Activated CD8-positive, alpha-beta T cell treated with anti-CD3 and anti-CD28 coated beads for 36 hours (primary cell): Measurements from ENCODE around the gene CMKLR1. TPM values are rescaled to one million over a fixed set of nuclear protein-coding genes. Genes with fewer than 3 reads are reported as not detected.

Experiments
- ATAC-seq: fragments of 200-7000 bp; cut with Tn5 transposase; one replicate; pipeline ENCODE4 v1.10.0; 2021; ENCODE audit warnings: mild to moderate bottlenecking, moderate library complexity
- CTCF ChIA-PET: fragments of 350-600 bp; sonication (Branson Sonifier 250); formaldehyde crosslinking; loops from one replicate; lab custom pipeline; 2021; ENCODE audit warnings: antibody characterized with exemption; lab: Charles Lee
- POLR2A ChIA-PET: fragments of 350-600 bp; sonication (Branson Sonifier 250); formaldehyde crosslinking; loops from one replicate; lab custom pipeline; 2021; ENCODE audit warnings: antibody characterized with exemption; lab: Charles Lee
- DNase-seq: peaks from one replicate; pipeline ENCODE4 v3.0.0-alpha.2; 2020
- H3K27ac Mint-ChIP-seq: one replicate; pipeline ENCODE4 v1.8.0; 2021; ENCODE audit warnings: mild to moderate bottlenecking, mixed read lengths
- H3K27me3 Mint-ChIP-seq: one replicate; pipeline ENCODE4 v1.8.0; 2021; ENCODE audit warnings: mixed read lengths
- H3K36me3 Mint-ChIP-seq: one replicate; pipeline ENCODE4 v1.8.0; 2021; ENCODE audit warnings: low read depth, mixed read lengths
- H3K4me1 Mint-ChIP-seq: one replicate; pipeline ENCODE4 v1.8.0; 2021; ENCODE audit warnings: low read depth, mixed read lengths
- H3K4me3 Mint-ChIP-seq: one replicate; pipeline ENCODE4 v1.8.0; 2021; ENCODE audit warnings: mild to moderate bottlenecking, moderate library complexity, mixed read lengths
- H3K9me3 Mint-ChIP-seq: one replicate; pipeline ENCODE4 v1.8.0; 2021; ENCODE audit warnings: mixed read lengths
- intact Hi-C: fragments of 100-400 bp; cut with micrococcal nuclease; formaldehyde crosslinking; loops from one replicate; pipeline ENCODE4 v1.10.0; 2022
- total RNA-seq, 2 experiments: library from RNA; stranded (reverse); gene quantifications; one replicate each; pipeline ENCODE4 v1.2.3, GENCODE V29; 2021
- TF ChIP-seq, protein P1 (sequence below): fragments of 200-600 bp; IDR thresholded peaks from one replicate; pipeline ENCODE4 v1.8.0; 2022; ENCODE audit warnings: antibody characterized with exemption, mild to moderate bottlenecking

The CMKLR1 gene
- total RNA-seq, 2 experiments from 2014 or later = not detected

DNA sequence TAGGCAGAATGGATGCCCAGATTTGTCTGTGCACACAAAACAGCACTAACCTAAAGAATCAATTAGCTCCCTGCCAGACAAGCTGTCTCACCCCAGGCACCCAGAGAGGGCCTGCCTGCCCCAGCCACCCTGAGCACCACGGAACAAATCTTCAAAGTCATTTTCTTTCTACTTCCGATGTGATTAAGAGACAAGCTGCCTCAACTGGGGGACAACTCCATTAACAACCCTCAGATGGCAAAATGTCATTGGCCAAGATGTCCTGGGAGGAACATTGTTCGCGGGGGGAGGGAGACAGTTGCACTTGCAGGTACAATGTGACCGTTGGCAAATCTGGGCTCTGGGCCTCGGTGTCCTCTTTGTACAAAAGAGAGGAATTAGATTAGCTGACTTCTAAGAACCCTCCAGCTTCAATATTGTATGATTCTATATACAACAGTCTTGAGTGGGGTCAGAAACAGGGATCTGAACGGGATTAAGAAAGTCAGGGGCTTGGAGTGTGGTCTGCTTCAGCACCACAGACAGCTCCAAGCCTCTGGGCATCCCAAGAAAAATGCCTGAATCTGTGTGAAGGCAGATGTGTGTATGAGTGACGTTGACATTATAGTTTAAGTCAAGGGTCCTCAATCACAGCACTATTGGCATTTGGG lies 42.8 kb upstream of the CMKLR1 start:
- ChIA-PET CTCF (interaction anchor here (0.6 to 1.2 kb wide), 2 partner anchors 72 to 123 kb away, joined by 3 to 4 read pairs; no protein-coding TSS in a partner anchor), POLR2A (no interaction called here)
- ATAC-seq = no peak

DNA sequence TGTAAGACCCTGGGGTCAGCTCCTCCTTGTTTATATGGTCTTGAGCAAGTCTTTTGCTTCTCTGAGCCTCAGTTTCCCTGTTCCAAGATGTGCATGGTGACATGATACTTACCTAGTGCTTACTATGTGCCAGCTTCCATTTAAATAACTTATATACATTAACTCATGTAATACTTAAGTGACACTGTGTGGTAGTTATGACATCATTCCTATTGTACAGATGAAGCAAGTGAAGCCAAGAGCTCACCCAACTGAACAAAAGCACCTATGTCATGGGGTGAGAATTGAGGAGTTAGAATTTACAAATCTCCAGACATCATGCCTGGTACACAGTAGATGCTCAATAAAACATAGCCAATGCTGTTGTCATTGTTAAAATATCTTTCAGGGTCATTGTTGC lies 41.3 kb upstream of the CMKLR1 start:
- intact Hi-C loops = no loop called here
- CTCF ChIA-PET = no interaction called here
- Mint-ChIP-seq H3K9me3 (peaks cover 22% of the 10 kb centered on the region), H3K27me3 (peaks cover 3% of the 10 kb centered on the region), H3K27ac (no peak overlapping the region), H3K4me3 (no peak overlapping the region), H3K36me3 (no peaks in the 10 kb centered on the region), H3K4me1 (no peaks in the 10 kb centered on the region)
- ATAC-seq (no peak), DNase-seq (no peak)
- POLR2A ChIA-PET = no interaction called here
- TF ChIP-seq, protein P1, sequence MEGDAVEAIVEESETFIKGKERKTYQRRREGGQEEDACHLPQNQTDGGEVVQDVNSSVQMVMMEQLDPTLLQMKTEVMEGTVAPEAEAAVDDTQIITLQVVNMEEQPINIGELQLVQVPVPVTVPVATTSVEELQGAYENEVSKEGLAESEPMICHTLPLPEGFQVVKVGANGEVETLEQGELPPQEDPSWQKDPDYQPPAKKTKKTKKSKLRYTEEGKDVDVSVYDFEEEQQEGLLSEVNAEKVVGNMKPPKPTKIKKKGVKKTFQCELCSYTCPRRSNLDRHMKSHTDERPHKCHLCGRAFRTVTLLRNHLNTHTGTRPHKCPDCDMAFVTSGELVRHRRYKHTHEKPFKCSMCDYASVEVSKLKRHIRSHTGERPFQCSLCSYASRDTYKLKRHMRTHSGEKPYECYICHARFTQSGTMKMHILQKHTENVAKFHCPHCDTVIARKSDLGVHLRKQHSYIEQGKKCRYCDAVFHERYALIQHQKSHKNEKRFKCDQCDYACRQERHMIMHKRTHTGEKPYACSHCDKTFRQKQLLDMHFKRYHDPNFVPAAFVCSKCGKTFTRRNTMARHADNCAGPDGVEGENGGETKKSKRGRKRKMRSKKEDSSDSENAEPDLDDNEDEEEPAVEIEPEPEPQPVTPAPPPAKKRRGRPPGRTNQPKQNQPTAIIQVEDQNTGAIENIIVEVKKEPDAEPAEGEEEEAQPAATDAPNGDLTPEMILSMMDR = no peak

More for the DNA sequence above, 42.8 kb upstream of the CMKLR1 start:
- peaks cover 6% of the 10 kb centered on the region for H3K27me3 Mint-ChIP-seq
- TF ChIP-seq, protein P1 = no peak
- H3K9me3 Mint-ChIP-seq = peaks cover 13% of the 10 kb centered on the region
- no peaks in the 10 kb centered on the region for H3K4me1 Mint-ChIP-seq
- intact Hi-C loops = no loop called here
- H3K36me3 Mint-ChIP-seq = no peaks in the 10 kb centered on the region
- no peak overlapping the region for H3K4me3 Mint-ChIP-seq
- H3K27ac Mint-ChIP-seq = no peak overlapping the region
- DNase-seq = no peak

DNA sequence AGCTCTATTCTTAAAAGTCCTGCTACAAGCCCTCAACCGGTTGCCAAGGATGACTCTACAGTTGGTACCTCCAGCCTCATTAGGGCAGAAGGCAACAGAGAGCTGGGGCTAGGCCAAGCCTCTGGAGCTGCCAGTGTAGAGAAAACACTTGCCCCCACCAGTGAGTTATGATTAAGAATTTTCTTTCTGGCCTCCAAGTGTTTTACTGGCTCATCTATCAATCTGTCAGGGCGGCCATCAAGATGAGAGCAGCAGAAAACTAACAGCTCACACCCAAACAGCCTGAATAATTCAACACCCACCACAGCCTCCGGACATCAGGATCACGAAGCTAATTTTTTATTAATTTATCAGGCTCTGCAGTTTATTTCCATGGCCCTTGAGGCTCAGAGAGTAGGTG lies 40.7 kb upstream of the CMKLR1 start:
- H3K4me1 Mint-ChIP-seq = no peaks in the 10 kb centered on the region

DNA sequence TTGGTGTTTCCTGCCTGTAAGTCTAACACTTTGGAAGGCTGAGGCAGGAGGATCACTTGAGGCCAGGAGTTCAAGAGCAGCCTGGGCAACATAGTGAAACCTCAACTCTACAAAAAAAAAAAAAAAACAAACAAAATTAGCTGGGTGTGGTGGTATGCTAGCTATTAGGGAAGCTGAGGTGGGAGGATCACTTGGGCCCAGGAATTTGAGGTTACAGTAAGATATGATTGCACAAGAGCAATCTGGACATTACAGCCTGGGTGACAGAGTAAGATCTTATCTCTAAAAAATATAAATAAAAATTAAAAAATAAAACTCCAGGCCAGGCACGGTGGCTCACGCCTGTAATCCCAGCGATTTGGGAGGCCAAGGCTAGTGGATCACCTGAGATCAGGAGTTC lies 39.8 kb upstream of the CMKLR1 start:
- Mint-ChIP-seq H3K36me3 (no peaks in the 10 kb centered on the region), H3K27me3 (peaks cover 1% of the 10 kb centered on the region), H3K4me3 (no peak overlapping the region), H3K9me3 (peaks cover 25% of the 10 kb centered on the region), H3K27ac (no peak overlapping the region), H3K4me1 (no peaks in the 10 kb centered on the region)
- CTCF ChIA-PET = no interaction called here
- no peak for DNase-seq
- POLR2A ChIA-PET = no interaction called here
- ATAC-seq = no peak
- intact Hi-C loops = no loop called here
- TF ChIP-seq, protein P1 = no peak

More for the DNA sequence above, 40.7 kb upstream of the CMKLR1 start:
- TF ChIP-seq, protein P1 = no peak
- POLR2A ChIA-PET = no interaction called here
- Mint-ChIP-seq H3K27me3 (peaks cover 1% of the 10 kb centered on the region), H3K27ac (no peak overlapping the region), H3K4me3 (no peak overlapping the region), H3K36me3 (no peaks in the 10 kb centered on the region), H3K9me3 (peaks cover 22% of the 10 kb centered on the region)
- CTCF ChIA-PET = no interaction called here
- DNase-seq = no peak
- no peak for ATAC-seq
- intact Hi-C loops = no loop called here

DNA sequence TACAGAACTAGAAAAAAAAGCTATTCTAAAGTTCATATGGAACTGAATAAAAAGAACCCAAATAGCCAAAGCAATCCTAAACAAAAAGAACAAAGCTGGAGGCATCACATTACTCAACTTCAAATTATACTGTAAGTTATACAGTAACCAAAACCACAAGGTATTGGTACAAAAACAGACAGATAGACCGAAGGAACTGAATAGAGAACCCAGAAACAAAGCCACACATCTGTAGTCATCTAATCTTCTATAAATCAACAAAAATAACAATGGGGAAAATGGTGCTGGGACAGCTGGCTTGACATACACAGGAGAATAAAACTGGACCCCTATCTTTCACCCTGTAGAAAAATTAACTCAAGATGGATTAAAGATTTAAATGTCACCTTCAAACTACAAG lies 38.1 kb upstream of the CMKLR1 start:
- peaks cover 1% of the 10 kb centered on the region for H3K27me3 Mint-ChIP-seq
- DNase-seq = no peak
- CTCF ChIA-PET = no interaction called here

More for the DNA sequence above, 38.1 kb upstream of the CMKLR1 start:
- intact Hi-C loops = no loop called here
- no peak for ATAC-seq
- Mint-ChIP-seq H3K4me3 (no peak overlapping the region), H3K9me3 (peaks cover 31% of the 10 kb centered on the region), H3K36me3 (peaks cover 2% of the 10 kb centered on the region), H3K4me1 (no peaks in the 10 kb centered on the region), H3K27ac (no peak overlapping the region)
- TF ChIP-seq, protein P1 = no peak
- POLR2A ChIA-PET = no interaction called here
